ENCODE results near the gene MS4A8.

Gene MS4A8

GRCh38 chr11:60762851-60763691, 63.7 kb downstream of the MS4A8 start:
- DNase-seq (ENCODE audit: low read depth in 1 of 2, low spot score in 1 of 2), result no peak

- no peak for DNase-seq (ENCODE audit: low read depth in 1 of 2, low spot score in 1 of 2)
These were observed 64.4 kb downstream of the MS4A8 start for GRCh38 chr11:60763692-60764369.

DNA sequence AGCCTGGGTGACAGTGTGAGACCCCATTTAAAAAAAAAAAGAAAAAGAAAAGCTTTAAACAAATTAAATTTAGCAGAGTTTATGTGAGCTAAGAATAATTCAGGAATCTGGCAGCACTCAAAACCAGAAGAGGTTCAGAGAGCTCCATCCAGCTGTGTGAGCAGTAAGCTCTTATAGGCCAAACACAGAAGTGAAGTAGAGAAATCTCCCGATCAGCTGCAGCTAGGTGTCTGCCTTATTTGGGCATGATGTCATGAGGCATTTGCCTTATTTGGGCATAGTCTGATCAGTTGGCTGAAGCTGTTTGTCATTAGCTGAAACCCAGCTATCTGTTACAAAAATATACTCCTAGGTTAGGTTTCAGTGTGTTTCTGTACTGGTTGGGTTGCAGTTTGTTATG, 65.5 kb downstream of the MS4A8 start:
- DNase-seq (ENCODE audit: low read depth in 1 of 2, low spot score in 1 of 2), result no peak

DNA sequence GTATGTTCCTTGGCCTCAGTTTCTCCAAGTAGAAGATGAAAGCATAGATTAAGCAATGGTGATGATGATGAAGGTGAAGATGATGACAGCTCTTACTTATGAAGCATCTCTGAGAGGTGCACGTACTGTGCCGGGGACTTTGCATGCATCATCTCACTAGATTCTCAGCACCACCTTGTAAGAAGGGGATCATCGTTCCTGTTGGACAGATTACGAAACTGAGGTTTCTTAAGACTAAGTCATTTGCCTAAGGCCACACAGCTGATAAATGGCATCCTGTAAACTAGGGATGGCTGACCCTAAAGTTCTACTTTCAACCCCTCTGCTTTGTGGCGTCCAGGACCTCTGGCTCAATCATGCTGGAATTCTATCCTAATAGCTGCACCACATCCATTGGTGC, 65.9 kb downstream of the MS4A8 start:
- DNase-seq (ENCODE audit: low read depth in 1 of 2, low spot score in 1 of 2), result no peak

Measured in activated T-helper 1 cell treated with anti-CD3 and anti-CD28 coated beads, Interleukin-2, amount 50 U/mL, for 16 hours (primary cell).